Endothelial cell of umbilical vein (primary cell): ENCODE data around the gene CCL1. TPM values are rescaled to one million over a fixed set of nuclear protein-coding genes. Genes with fewer than 3 reads are reported as not detected.

Source experiments
- BruUV-seq: library from RNA; stranded (reverse); fragments of 400-500 nt; replicated peaks from 2 replicates; lab custom pipeline; 2021; lab: Mats Ljungman, UMichigan
- CTCF ChIA-PET: fragments of 300-600, 350-600 bp; sonication (Branson Sonifier 250); formaldehyde crosslinking; loops from one replicate; lab custom pipeline; 2021; ENCODE audit warnings: antibody characterized with exemption, inconsistent platforms; lab: Charles Lee
- POLR2A ChIA-PET: fragments of 300-600, 350-600 bp; sonication (Branson Sonifier 250); formaldehyde crosslinking; loops from one replicate; lab custom pipeline; 2021; ENCODE audit warnings: antibody characterized with exemption, inconsistent platforms; lab: Charles Lee
- DNase-seq: peaks from one replicate; pipeline ENCODE4 v3.0.0-alpha.2; 2011; ENCODE audit warnings: low read depth, low spot score
- FAIRE-seq: peaks from 2 replicates; lab custom pipeline; 2011; peaks lifted over from hg19 to GRCh38; lab: Jason Lieb, UNC
- H2AFZ ChIP-seq: 2 replicates; pipeline ENCODE4 v1.6.0; 2012; ENCODE audit warnings: low read depth, low read length, control low read depth, inconsistent platforms
- H3K27ac ChIP-seq: 2 replicates; pipeline ENCODE4 v1.5.1; 2011; ENCODE audit warnings: low read depth, mild to moderate bottlenecking, control low read depth, low read length, moderate library complexity; ENCODE audit not compliant: insufficient read depth
- H3K27me3 ChIP-seq, 2 experiments: 2 replicates each; pipeline versions ENCODE4 v1.6.0 to v1.6.1; 2011; ENCODE audit warnings: low read length in 2 of 2, mixed read lengths in 1 of 2; ENCODE audit not compliant: control insufficient read depth in 2 of 2, insufficient read depth in 2 of 2
- H3K36me3 ChIP-seq, 2 experiments: 2 replicates in 1 of 2; 3 replicates in 1 of 2; pipeline ENCODE4 v1.5.1; 2011; ENCODE audit warnings: low read length in 2 of 2, mild to moderate bottlenecking in 1 of 2, moderate library complexity in 1 of 2; ENCODE audit not compliant: control insufficient read depth in 2 of 2, insufficient read depth in 2 of 2; ENCODE audit errors: extremely low read depth in 1 of 2
- H3K4me1 ChIP-seq: 3 replicates; pipeline ENCODE4 v1.5.1; 2011; ENCODE audit warnings: mild to moderate bottlenecking, low read length; ENCODE audit not compliant: control insufficient read depth, insufficient read depth; ENCODE audit errors: extremely low read depth
- H3K4me2 ChIP-seq: 2 replicates; pipeline ENCODE4 v1.6.1; 2011; ENCODE audit warnings: low read length, control low read depth, mixed read lengths; ENCODE audit not compliant: insufficient read depth
- H3K4me3 ChIP-seq, 3 experiments: fragments of 200-600 bp in 1 of 3; sonication (generic), shearing (Covaris generic) in 1 of 3; replicated peaks in 1 of 3; 2 replicates each; pipeline ENCODE4 v1.5.1; 2011 to 2016; ENCODE audit warnings: control low read depth in 3 of 3, low read length in 3 of 3, mild to moderate bottlenecking in 2 of 3, inconsistent platforms in 1 of 3, low read depth in 1 of 3, moderate library complexity in 1 of 3; ENCODE audit not compliant: insufficient read depth in 1 of 3
- H3K79me2 ChIP-seq: 2 replicates; pipeline ENCODE4 v1.6.0; 2012; ENCODE audit warnings: low read length, inconsistent platforms; ENCODE audit not compliant: control insufficient read depth, insufficient read depth
- H3K9ac ChIP-seq: replicated peaks from 2 replicates; pipeline ENCODE3; 2011; ENCODE audit warnings: low read length, control low read depth; ENCODE audit not compliant: insufficient read depth; ENCODE audit errors: extremely low read depth
- H3K9me1 ChIP-seq: replicated peaks from 3 replicates; pipeline ENCODE4 v1.6.0; 2011; ENCODE audit warnings: mild to moderate bottlenecking, low read length; ENCODE audit not compliant: control insufficient read depth, insufficient read depth; ENCODE audit errors: extremely low read depth
- H3K9me3 ChIP-seq: replicated peaks from 2 replicates; pipeline ENCODE4 v1.5.1; 2012; ENCODE audit warnings: low read length, inconsistent platforms; ENCODE audit not compliant: control insufficient read depth, insufficient read depth
- H4K20me1 ChIP-seq: replicated peaks from 2 replicates; pipeline ENCODE3; 2011; ENCODE audit warnings: mild to moderate bottlenecking, low read length; ENCODE audit not compliant: control insufficient read depth, insufficient read depth; ENCODE audit errors: extremely low read depth
- EZH2 ChIP-seq: IDR thresholded peaks from 2 replicates; pipeline ENCODE4 v1.6.1; 2012; ENCODE audit warnings: borderline replicate concordance, low read depth, mild to moderate bottlenecking, moderate library complexity, low read length, inconsistent platforms; ENCODE audit not compliant: severe bottlenecking
- FOS ChIP-seq: IDR thresholded peaks from 2 replicates; pipeline ENCODE4 v1.6.1; 2011; ENCODE audit warnings: mild to moderate bottlenecking, low read length, moderate library complexity, borderline replicate concordance; ENCODE audit not compliant: insufficient read depth
- GATA2 ChIP-seq: IDR thresholded peaks from 2 replicates; pipeline ENCODE4 v1.7.0; 2011; ENCODE audit warnings: low read depth, mild to moderate bottlenecking, moderate library complexity, mixed read lengths, low read length; ENCODE audit not compliant: insufficient read length, insufficient read depth
- JUN ChIP-seq: IDR thresholded peaks from 2 replicates; pipeline ENCODE4 v1.6.1; 2011; ENCODE audit warnings: borderline replicate concordance, low read depth; ENCODE audit not compliant: insufficient read length, insufficient read depth
- MAX ChIP-seq: IDR thresholded peaks from 2 replicates; pipeline ENCODE4 v1.6.1; 2011; ENCODE audit not compliant: insufficient read depth, insufficient read length
- MYC ChIP-seq: IDR thresholded peaks from one replicate; pipeline ENCODE4 v1.6.1; 2011; ENCODE audit warnings: mild to moderate bottlenecking, low read depth, low read length
- POLR2A ChIP-seq: IDR thresholded peaks from 2 replicates; pipeline ENCODE4 v1.6.1; 2012; ENCODE audit warnings: low read depth, mild to moderate bottlenecking, control low read depth, low read length
- POLR2AphosphoS5 ChIP-seq: IDR thresholded peaks from 2 replicates; pipeline ENCODE4 v1.6.1; 2012; ENCODE audit warnings: low read depth, mild to moderate bottlenecking, control low read depth, low read length, moderate library complexity; ENCODE audit not compliant: insufficient read depth
- dilution Hi-C: fragments of 300-500 bp; cut with MboI; formaldehyde crosslinking; loops from one replicate; pipeline ENCODE4 v1.15.0; 2019; ENCODE audit warnings: low sequenced_read_pairs; ENCODE audit not compliant: extremely low pct_ligation_motif_present
- intact Hi-C: fragments of 100-400 bp; cut with micrococcal nuclease; formaldehyde crosslinking; loops from one replicate; pipeline ENCODE4 v1.10.0; 2022
- polyA plus RNA-seq, 4 experiments: library from polyadenylated mRNA; depleted of rRNA in 3 of 4; stranded (reverse) in 3 of 4; unstranded in 1 of 4; fragments of >200 nt; gene quantifications; 2 replicates each; pipeline versions ENCODE4 v1.2.1 to v1.2.3, GENCODE V29; 2011 to 2012; ENCODE audit warnings: missing spikeins in 1 of 4
- total RNA-seq: library from RNA; stranded (reverse); gene quantifications from 2 replicates; pipeline ENCODE4 v1.2.3, GENCODE V29; 2021
- TF ChIP-seq, protein P1 (sequence below), 2 donors: IDR thresholded peaks; 1 replicate in 1 of 2; 2 replicates in 1 of 2; pipeline ENCODE4 v1.5.1; 2011; ENCODE audit warnings: low read length in 2 of 2, mild to moderate bottlenecking in 2 of 2, moderate library complexity in 2 of 2, control low read depth in 1 of 2, inconsistent platforms in 1 of 2, low read depth in 1 of 2; ENCODE audit not compliant: insufficient read depth in 1 of 2; ENCODE audit errors: extremely low read depth in 1 of 2

The CCL1 gene
- total and polyA plus RNA-seq, 2 donors (not counting 3 experiments of a cell fraction or from before 2014, with no cell fraction given) = not detected

- dilution Hi-C loops = no loop called here
- no peak overlapping the region for H2AFZ ChIP-seq
- no peak overlapping the region for H3K27ac ChIP-seq
- H3K9me3 ChIP-seq = no peaks in the 10 kb centered on the region
- H3K9ac ChIP-seq = no peak overlapping the region
- intact Hi-C loops = no loop called here
- peaks cover 2% of the 10 kb centered on the region for H3K4me1 ChIP-seq
- no peaks in the 10 kb centered on the region for H3K36me3 ChIP-seq
- no peaks in the 10 kb centered on the region for H3K9me1 ChIP-seq
- POLR2A ChIA-PET = no interaction called here
- no peaks in the 10 kb centered on the region for H3K79me2 ChIP-seq
- H3K27me3 ChIP-seq = peaks cover 2 to 3% of the 10 kb centered on the region in 2 experiments
- TF ChIP-seq FOS = no peak
- TF ChIP-seq, protein P1, sequence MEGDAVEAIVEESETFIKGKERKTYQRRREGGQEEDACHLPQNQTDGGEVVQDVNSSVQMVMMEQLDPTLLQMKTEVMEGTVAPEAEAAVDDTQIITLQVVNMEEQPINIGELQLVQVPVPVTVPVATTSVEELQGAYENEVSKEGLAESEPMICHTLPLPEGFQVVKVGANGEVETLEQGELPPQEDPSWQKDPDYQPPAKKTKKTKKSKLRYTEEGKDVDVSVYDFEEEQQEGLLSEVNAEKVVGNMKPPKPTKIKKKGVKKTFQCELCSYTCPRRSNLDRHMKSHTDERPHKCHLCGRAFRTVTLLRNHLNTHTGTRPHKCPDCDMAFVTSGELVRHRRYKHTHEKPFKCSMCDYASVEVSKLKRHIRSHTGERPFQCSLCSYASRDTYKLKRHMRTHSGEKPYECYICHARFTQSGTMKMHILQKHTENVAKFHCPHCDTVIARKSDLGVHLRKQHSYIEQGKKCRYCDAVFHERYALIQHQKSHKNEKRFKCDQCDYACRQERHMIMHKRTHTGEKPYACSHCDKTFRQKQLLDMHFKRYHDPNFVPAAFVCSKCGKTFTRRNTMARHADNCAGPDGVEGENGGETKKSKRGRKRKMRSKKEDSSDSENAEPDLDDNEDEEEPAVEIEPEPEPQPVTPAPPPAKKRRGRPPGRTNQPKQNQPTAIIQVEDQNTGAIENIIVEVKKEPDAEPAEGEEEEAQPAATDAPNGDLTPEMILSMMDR (IDR thresholded peaks at IDR 0.05; ENCODE audit: extremely low read depth in 1 of 2, insufficient read depth in 1 of 2, low read depth in 1 of 2, low read length in 2 of 2) = no peak
- TF ChIP-seq MAX = no peak
- no peak for TF ChIP-seq EZH2
- no peak for TF ChIP-seq POLR2A
- TF ChIP-seq POLR2AphosphoS5 = no peak
- TF ChIP-seq MYC = no peak
- no peak for TF ChIP-seq JUN
- no peak for TF ChIP-seq GATA2
- no peaks in the 10 kb centered on the region for H4K20me1 ChIP-seq
- H3K4me3 ChIP-seq = no peak overlapping the region
- H3K4me2 ChIP-seq = no peak overlapping the region
- FAIRE-seq (no peak), DNase-seq (no peak)
- no TSS peak for BruUV-seq
- CTCF ChIA-PET = interaction anchor here (1.0 to 13.6 kb wide), 3 partner anchors 51 to 162 kb away, joined by 4 to 561 read pairs (median 24); no protein-coding TSS in a partner anchor
Measured at GRCh38 chr17:34357398-34357797, 5.6 kb downstream of the CCL1 start.
